Mucosa of descending colon (tissue), 3 donors: Measurements from ENCODE around the gene PNMA1. TPM values are rescaled to one million over a fixed set of nuclear protein-coding genes. Genes with fewer than 3 reads are reported as not detected.

Source experiments
- ATAC-seq: fragments of 200-7000 bp; cut with Tn5 transposase; one replicate; pipeline ENCODE4 v1.9.1; 2020; ENCODE audit warnings: mild to moderate bottlenecking, moderate library complexity
- DNase-seq, 3 donors: peaks; one replicate each; pipeline ENCODE4 v3.0.0-alpha.2; 2020
- H3K36me3 ChIP-seq: fragments of 200-600 bp; one replicate; pipeline ENCODE4 v1.8.0; 2021; ENCODE audit warnings: low read depth, mild to moderate bottlenecking
- H3K4me1 ChIP-seq: fragments of 200-600 bp; one replicate; pipeline ENCODE4 v1.8.0; 2021; ENCODE audit warnings: low read depth, mild to moderate bottlenecking
- H3K4me3 ChIP-seq: fragments of 200-600 bp; one replicate; pipeline ENCODE4 v1.8.0; 2021; ENCODE audit warnings: mild to moderate bottlenecking
- H3K9me3 ChIP-seq: fragments of 200-600 bp; one replicate; pipeline ENCODE4 v1.8.0; 2021; ENCODE audit warnings: mild to moderate bottlenecking
- CTCF ChIP-seq: fragments of 200-600 bp; IDR thresholded peaks from one replicate; pipeline ENCODE4 v1.8.0; 2022; ENCODE audit warnings: antibody characterized with exemption, mild to moderate bottlenecking
- intact Hi-C, 2 donors: fragments of 100-400 bp; cut with DNase I in 1 of 2; cut with micrococcal nuclease in 1 of 2; formaldehyde crosslinking; loops; one replicate each; pipeline versions ENCODE4 v1.11.0 to v1.11.1; 2022; cut with DNase I, micrococcal nuclease
- total RNA-seq, 3 donors: library from RNA; stranded (reverse); fragmentation: NEBNext Ultra II Directional in 2 of 3; extraction: Animal tissue kit (Norgen Biotek cat#: 25700) in 2 of 3; gene quantifications; one replicate each; pipeline versions ENCODE4 v1.2.1 to v1.2.4, GENCODE V29; 2021 to 2023
- donor health status: DM: no; HTN: no; CAD: no; lungs with moderate emphysema.
- donor health status: DM: no; HTN: no; CAD: no.
- donor health status: DM: no; HTN: yes; CAD: no.

The PNMA1 gene
- total RNA-seq, 3 donors from 2014 or later: 11.7 to 70.7 (median 15.5) TPM

- no peak overlapping the region for H3K4me3 ChIP-seq
- no peaks in the 10 kb centered on the region for H3K4me1 ChIP-seq
- H3K9me3 ChIP-seq: no peaks in the 10 kb centered on the region
- TF ChIP-seq CTCF: no peak
- no peaks in the 10 kb centered on the region for H3K36me3 ChIP-seq
- ATAC-seq (no peak), DNase-seq (no peak)
- intact Hi-C loops: no loop called here
Measured at GRCh38 chr14:73695082-73695481, 19.1 kb downstream of the PNMA1 start.

- TF ChIP-seq CTCF: no peak
- no peak for ATAC-seq
- Histone ChIP-seq H3K9me3 (no peaks in the 10 kb centered on the region), H3K4me3 (no peak overlapping the region), H3K36me3 (no peaks in the 10 kb centered on the region), H3K4me1 (no peaks in the 10 kb centered on the region)
- intact Hi-C loops: no loop called here
- no peak for DNase-seq
Measured at GRCh38 chr14:73694083-73694482, 20.1 kb downstream of the PNMA1 start.

- Histone ChIP-seq H3K9me3 (no peaks in the 10 kb centered on the region), H3K4me1 (no peaks in the 10 kb centered on the region), H3K36me3 (no peaks in the 10 kb centered on the region), H3K4me3 (no peak overlapping the region)
- intact Hi-C loops: no loop called here
- no peak for TF ChIP-seq CTCF
- no peak for ATAC-seq
- DNase-seq: no peak
Measured at GRCh38 chr14:73686901-73687300, 27.3 kb downstream of the PNMA1 start.

- no peaks in the 10 kb centered on the region for H3K36me3 ChIP-seq
- intact Hi-C loops: no loop called here
- ATAC-seq (no peak), DNase-seq (no peak)
- H3K4me1 ChIP-seq: no peaks in the 10 kb centered on the region
- no peaks in the 10 kb centered on the region for H3K9me3 ChIP-seq
- H3K4me3 ChIP-seq: no peak overlapping the region
- TF ChIP-seq CTCF: no peak
Measured at GRCh38 chr14:73685328-73685727, 28.9 kb downstream of the PNMA1 start.

GRCh38 chr14:73684627-73685026 lies 29.6 kb downstream of the PNMA1 start:
- ATAC-seq (no peak), DNase-seq (no peak)
- Histone ChIP-seq H3K9me3 (no peaks in the 10 kb centered on the region), H3K4me1 (no peaks in the 10 kb centered on the region), H3K36me3 (no peaks in the 10 kb centered on the region), H3K4me3 (no peak overlapping the region)
- intact Hi-C loops: no loop called here
- no peak for TF ChIP-seq CTCF

GRCh38 chr14:73680821-73681220 lies 33.4 kb downstream of the PNMA1 start:
- no peaks in the 10 kb centered on the region for H3K4me1 ChIP-seq
- no peak overlapping the region for H3K4me3 ChIP-seq
- H3K36me3 ChIP-seq: no peaks in the 10 kb centered on the region
- TF ChIP-seq CTCF: no peak
- DNase-seq (no peak), ATAC-seq (no peak)
- no peaks in the 10 kb centered on the region for H3K9me3 ChIP-seq
- intact Hi-C loops: no loop called here
